Measurements from ENCODE around the gene SPHK2.
"Not testable (repeated sequence)": the region's sequence is repeated elsewhere in the genome, so short reads cannot be mapped to it uniquely, and the experiment has no call there.

The SPHK2 gene

DNA sequence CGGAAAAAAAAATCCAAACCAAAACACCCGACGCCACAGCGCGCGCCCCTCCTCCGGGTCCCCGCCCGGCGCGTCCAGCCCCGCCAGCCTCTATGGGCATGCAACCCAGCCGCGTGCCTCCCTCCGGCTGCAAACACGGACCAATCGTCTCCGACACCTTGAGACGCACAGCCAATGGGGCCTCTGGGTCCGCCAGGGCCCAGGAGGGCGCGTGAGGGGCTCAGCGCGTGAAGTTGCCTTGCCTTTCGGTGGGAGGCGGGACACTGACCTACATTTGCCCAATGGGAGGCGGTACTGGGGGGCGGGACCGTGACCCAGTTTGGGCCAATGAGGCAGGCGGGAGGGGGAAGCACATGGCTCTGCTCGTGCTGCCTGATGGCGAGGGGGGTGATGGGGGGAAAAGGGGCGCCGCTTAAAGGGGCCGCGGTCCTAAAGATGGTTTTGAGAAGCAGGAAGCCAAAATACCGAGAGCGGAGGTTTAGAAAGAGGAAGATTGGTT is 18.2 kb downstream of the SPHK2 start:
- DNase-seq = peak; percentile 99

GRCh38 chr19:48637948-48638830 is 18.9 kb downstream of the SPHK2 start:
- peak; percentile 92 for DNase-seq

DNA sequence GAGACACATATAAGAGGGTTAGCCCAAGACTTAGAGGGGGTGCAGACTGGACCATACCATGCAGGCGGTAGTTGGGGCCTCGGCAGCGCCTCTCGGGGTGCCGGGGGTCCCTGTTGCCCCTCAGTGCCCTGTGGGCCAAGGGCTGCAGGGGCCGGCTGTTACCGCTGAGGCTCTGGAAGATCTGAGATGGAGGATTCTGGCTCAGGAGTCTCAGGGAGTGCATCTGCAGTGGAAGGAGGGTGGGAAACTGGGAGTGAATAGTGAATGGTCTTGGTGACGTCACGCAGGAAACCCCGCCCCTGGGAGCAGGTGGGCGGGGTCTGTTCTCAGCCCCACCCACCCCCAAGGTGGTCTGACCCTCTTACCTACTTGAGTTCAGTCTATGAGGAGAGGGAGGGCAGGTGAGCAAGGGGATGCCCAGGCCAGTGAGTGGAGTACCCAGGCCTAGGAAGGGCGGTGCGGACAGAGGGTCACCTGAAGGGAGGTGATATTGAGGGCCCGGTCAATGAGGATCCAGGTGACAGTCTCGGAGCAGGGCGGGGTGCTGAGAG is 19.6 kb downstream of the SPHK2 start:
- DNase-seq = no peak

GRCh38 chr19:48639483-48640375 is 20.4 kb downstream of the SPHK2 start:
- no peak for DNase-seq

GRCh38 chr19:48641850-48642249 is 22.5 kb downstream of the SPHK2 start:
- no peak for DNase-seq

- DNase-seq = no peak
Measured at GRCh38 chr19:48642862-48643261, 23.6 kb downstream of the SPHK2 start.

DNA sequence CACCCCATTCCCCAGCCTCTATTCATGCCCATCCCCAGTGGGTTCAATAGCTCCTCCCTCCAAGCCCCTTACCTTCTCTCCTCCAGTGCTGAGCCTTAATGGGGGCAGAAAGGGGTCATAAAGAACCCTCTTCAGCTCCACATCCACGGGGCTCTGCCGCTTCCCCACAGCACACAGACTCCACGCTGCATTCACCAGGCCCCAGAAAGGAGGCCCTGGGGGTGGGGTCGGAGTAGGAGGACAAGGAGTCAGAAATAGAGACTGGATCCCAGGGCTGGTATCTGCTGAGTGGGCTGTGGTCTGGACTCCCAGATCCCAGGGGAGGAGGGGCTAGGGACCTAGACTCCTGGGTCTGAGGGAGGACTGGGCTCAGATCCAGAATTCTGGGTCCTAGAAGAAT is 25.0 kb downstream of the SPHK2 start:
- no peak for DNase-seq

- peak; percentile 66 for DNase-seq
Measured at GRCh38 chr19:48644839-48645619, 25.7 kb downstream of the SPHK2 start.

- no peak for DNase-seq
Measured at GRCh38 chr19:48645620-48646000, 26.3 kb downstream of the SPHK2 start.

DNA sequence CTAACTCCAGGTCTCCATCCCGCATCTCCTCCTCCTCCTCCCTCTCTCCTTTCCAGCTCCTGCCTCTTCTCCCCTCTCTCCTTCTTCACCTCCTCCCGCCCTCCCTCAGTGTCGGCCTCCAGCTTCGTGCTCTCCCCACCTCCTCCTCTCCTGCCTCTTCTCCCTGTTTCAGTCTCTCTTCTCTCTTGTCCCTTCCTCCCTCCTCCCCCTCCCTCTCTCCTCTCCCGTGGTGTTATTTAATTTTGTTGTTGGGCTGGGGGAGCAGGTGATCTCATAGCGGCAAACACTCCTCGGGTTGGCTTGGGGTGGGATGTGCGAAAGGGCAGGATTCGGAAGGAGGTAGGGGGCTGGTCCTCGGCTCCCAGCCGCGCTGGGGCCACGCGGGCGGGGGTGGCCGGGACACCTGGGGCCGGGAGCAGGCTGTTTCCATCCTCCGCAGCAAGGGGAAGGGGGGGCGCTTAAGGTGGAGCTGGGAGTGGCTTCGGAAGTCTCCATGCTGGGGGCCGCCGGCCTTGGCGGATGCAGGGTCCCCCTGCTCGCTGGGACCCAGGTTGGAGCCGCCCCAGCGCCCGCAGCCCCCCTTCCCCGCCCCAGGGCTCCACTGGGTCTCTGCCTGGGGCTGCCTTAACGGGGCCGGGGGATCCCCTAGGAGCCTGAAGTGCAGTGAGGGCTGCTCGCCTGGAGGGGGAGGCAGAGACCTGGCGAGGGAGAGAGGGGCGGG is 26.9 kb downstream of the SPHK2 start, which contains the start of gene CA11:
TSS of gene CA11 (minus strand) at position 187 of the 721 bp plus-strand sequence. CDS start 555 bp downstream, outside the sequence.
- peak; percentile 80 for DNase-seq

DNA sequence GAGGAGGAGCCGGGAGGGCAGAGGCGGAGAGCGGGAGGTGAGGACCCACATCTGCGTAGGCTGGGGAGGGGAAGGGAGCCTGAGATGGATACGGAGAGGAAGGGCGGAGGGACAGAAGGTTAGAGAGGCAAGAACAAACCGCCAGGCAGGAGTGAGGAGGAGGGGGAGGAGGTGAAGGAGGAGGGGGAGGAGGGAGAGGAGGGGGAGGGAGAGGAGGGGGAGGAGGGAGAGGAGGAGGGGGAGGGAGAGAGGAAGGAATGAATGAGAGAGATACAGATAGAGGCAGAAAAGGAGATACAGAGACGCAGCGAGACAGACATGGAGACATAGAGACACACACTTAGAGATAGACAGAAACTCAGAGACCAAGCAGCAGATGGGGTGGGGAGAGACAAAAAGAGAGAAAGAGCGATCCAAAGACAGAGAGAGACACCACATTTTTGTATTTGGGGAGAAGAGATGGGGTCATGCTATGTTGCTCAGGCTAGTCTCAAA is 27.5 kb downstream of the SPHK2 start:
- DNase-seq = no peak

GRCh38 chr19:48648134-48648533 is 28.8 kb downstream of the SPHK2 start:
- DNase-seq = no peak

DNA sequence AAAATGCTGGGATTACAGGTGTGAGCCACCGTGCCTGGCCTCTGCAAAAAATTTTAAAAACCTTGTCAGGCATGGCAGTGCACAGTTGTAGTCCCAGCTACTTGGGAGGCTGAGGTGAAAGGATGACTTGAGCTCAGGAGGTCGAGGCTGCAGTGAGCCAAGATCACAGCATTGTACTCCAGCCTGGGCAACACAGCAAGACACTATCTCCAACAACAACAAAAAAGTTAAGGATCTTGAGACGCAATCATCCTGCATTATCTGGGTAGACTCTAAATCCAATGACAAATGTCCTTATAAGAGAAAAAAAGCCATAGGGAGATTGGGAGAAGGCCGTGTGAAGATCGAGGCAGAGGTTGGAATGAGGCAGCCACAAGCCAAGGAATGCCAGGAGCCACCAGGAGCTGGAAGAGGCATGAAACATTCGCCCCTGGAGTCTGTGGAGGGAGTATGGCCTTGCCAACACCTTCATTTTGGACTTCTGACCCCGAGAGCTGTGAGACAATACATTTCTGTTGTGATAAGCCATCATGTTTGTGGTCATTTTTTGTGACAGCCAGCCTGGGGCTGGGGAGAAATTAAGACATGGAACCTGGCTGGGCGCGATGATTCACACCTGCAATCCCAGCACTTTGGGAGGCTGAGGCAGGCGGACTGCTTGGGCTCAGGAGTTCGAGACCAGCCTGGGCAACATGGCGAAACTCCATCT is 31.8 kb downstream of the SPHK2 start:
- DNase-seq = no peak

DNA sequence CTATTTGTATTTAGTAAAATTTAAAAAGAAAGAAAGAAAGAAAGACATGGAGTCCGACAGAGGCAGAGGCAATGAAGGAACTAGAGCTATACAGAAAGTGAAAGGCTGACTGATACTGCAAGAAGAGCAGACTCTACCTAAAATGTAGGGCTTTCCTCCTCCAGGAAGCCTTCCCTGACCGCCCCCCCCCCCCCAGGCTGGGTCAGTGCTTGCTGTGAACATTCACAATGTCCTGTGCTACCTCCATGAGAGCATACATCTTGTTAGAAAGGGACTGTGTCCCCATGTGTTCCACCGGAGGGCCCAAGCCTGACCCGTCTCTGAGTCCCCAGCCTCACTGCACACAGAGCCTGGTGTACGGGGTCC is 32.4 kb downstream of the SPHK2 start:
- no peak for DNase-seq

GRCh38 chr19:48654299-48655059 is 35.2 kb downstream of the SPHK2 start:
- DNase-seq = no peak

DNA sequence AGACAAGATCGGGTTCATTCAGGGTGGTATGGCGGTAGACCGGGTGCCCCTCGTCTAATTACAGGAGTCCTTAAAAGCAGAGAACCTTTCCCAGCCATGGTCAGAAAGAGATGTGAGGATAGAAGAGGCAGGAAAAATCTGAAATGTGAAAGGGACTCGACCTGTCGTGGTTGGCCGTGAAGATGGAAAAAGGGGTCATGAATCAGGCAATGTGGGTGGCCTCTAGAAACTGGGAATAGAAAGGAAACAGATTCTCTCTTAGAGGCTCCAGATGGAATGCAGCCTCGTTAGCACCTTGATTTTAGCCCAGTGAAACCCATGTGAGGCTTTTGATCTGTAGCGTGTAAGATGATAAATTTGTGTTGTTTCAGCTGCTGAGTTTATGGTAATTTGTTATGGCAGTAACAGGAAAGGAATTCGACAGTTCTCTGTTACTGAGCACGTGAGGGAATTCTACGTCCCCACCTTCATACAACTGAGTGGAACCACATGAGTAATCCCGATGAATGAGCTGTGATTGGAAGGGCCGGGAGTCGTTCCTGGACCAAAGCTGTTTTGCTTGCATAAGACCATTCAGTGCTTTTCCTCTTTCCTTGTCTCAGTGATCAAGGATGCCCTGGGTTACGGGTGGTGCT is 37.7 kb downstream of the SPHK2 start:
- peak; percentile 86 for DNase-seq

DNA sequence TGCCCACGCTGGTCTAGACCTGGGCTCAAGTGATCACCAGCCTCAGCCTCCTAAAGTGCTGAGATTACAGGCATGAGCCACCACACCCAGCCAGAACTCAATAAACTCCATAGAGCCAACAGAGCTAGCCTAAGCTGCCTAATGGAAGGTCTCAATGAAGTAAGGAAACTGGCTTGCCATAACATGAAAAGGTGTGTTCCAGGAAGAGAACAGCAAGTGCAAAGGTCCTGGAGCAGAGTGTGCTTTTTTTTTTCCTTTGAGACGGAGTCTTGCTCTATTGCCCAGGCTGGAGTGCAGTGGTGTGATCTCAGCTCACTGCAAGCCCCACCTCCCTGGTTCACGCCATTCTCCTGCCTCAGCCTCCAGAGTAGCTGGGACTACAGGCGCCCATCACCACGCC is 38.5 kb downstream of the SPHK2 start:
- DNase-seq = not testable (repeated sequence)

DNA sequence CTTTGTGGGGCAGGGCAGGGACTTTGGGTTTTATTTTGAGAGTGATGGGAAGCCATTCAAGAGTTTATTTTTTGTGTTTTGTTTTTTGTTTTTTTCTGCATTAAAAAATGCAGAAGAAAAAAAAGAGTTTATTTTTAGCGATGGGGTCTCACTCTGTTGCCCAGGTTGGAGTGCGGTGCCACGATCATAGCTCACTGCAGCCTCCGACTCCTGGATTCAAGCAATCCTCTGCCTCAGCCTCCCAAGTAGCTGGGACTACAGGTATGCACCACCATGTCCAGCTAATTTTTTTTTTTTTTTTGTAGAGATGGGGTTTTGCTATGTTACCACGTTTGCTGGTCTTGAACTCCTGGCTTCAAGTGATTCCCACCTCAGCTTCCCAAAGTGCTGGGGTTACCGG is 39.2 kb downstream of the SPHK2 start:
- DNase-seq = no peak

DNA sequence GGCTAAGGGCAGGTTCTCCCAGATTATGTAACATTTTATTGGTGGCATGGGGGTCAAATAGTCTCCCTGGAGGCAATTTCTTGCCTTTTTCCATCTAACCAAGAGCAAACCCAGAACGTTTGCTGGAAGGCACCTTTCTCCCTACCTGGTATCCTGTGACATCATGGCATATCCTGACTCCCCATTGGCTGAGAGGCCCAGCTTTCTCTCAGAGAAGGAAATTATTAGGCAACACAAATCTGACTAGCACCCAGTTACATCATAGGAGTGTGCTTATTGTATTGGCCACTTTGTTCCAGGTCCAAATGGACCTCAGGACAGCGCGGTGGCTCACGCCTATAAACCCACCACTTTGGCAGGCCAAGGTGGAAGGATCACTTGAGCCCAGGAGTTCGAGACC is 40.5 kb downstream of the SPHK2 start:
- no peak for DNase-seq
